ENCODE data around the gene AEBP1.

The AEBP1 gene

GRCh38 chr7:44100458-44101302, 3.5 kb upstream of the AEBP1 start:
- peaks cover 91% of the 10 kb centered on the region for H3K4me1 ChIP-seq (ENCODE audit: insufficient read depth, low read length)
- H3K9me3 ChIP-seq (ENCODE audit: insufficient read depth, low read length, severe bottlenecking): no peaks in the 10 kb centered on the region
- no peak overlapping the region for H3K4me2 ChIP-seq (ENCODE audit: insufficient read depth, low read length)
- TF ChIP-seq EZH2 (IDR thresholded peaks at IDR 0.05; ENCODE audit: borderline replicate concordance, low read depth, low read length, severe bottlenecking) (no peak), CTCF (IDR thresholded peaks at IDR 0.05; ENCODE audit: borderline replicate concordance, extremely low read depth, low read length, poor library complexity, severe bottlenecking) (no peak)
- peaks cover 12% of the 10 kb centered on the region for H4K20me1 ChIP-seq (ENCODE audit: insufficient read depth, low read length)
- H3K9ac ChIP-seq (ENCODE audit: low read depth, low read length): peak overlapping the region; percentile 31
- no peak for ATAC-seq (ENCODE audit: insufficient read depth, low read depth)
- no peaks in the 10 kb centered on the region for H3K27me3 ChIP-seq (ENCODE audit: insufficient read depth, low read length, poor library complexity)
- no peak overlapping the region for H2AFZ ChIP-seq (ENCODE audit: low read depth, low read length)
- H3K36me3 ChIP-seq (ENCODE audit: insufficient read depth, low read length): peaks cover 14% of the 10 kb centered on the region
- DNase-seq: peak; percentile 53
- peaks cover 27% of the 10 kb centered on the region for H3K79me2 ChIP-seq (ENCODE audit: insufficient read depth, low read length)
- H3K27ac ChIP-seq (ENCODE audit: low read length): peak overlapping the region; percentile 91
- H3K4me3 ChIP-seq (ENCODE audit: low read depth in 1 of 2, low read length in 2 of 2): no peak overlapping the region

GRCh38 chr7:44101303-44101965, 2.7 kb upstream of the AEBP1 start:
- no peak for ATAC-seq (ENCODE audit: insufficient read depth, low read depth)
- H3K79me2 ChIP-seq (ENCODE audit: insufficient read depth, low read length): peaks cover 35% of the 10 kb centered on the region
- peaks cover 91% of the 10 kb centered on the region for H3K4me1 ChIP-seq (ENCODE audit: insufficient read depth, low read length)
- H3K4me2 ChIP-seq (ENCODE audit: insufficient read depth, low read length): no peak overlapping the region
- no peaks in the 10 kb centered on the region for H3K9me3 ChIP-seq (ENCODE audit: insufficient read depth, low read length, severe bottlenecking)
- no peak overlapping the region for H2AFZ ChIP-seq (ENCODE audit: low read depth, low read length)
- DNase-seq: no peak
- no peak overlapping the region for H3K4me3 ChIP-seq (ENCODE audit: low read depth in 1 of 2, low read length in 2 of 2)
- H3K27me3 ChIP-seq (ENCODE audit: insufficient read depth, low read length, poor library complexity): no peaks in the 10 kb centered on the region
- H3K36me3 ChIP-seq (ENCODE audit: insufficient read depth, low read length): peaks cover 21% of the 10 kb centered on the region
- peak overlapping the region; percentile 31 for H3K9ac ChIP-seq (ENCODE audit: low read depth, low read length)
- peaks cover 20% of the 10 kb centered on the region for H4K20me1 ChIP-seq (ENCODE audit: insufficient read depth, low read length)
- H3K27ac ChIP-seq (ENCODE audit: low read length): peak overlapping the region; percentile 91
- TF ChIP-seq EZH2 (IDR thresholded peaks at IDR 0.05; ENCODE audit: borderline replicate concordance, low read depth, low read length, severe bottlenecking) (no peak), CTCF (IDR thresholded peaks at IDR 0.05; ENCODE audit: borderline replicate concordance, extremely low read depth, low read length, poor library complexity, severe bottlenecking) (no peak)

GRCh38 chr7:44101966-44102845, 1.9 kb upstream of the AEBP1 start:
- H3K4me2 ChIP-seq (ENCODE audit: insufficient read depth, low read length): peak overlapping the region; percentile 98; the same call in 1 of the 2 replicates
- H3K79me2 ChIP-seq (ENCODE audit: insufficient read depth, low read length): peaks cover 42% of the 10 kb centered on the region
- no peaks in the 10 kb centered on the region for H3K9me3 ChIP-seq (ENCODE audit: insufficient read depth, low read length, severe bottlenecking)
- peak overlapping the region; percentile 94 for H3K9ac ChIP-seq (ENCODE audit: low read depth, low read length)
- H3K36me3 ChIP-seq (ENCODE audit: insufficient read depth, low read length): peaks cover 29% of the 10 kb centered on the region
- DNase-seq (no peak), ATAC-seq (ENCODE audit: insufficient read depth, low read depth) (no peak)
- no peaks in the 10 kb centered on the region for H3K27me3 ChIP-seq (ENCODE audit: insufficient read depth, low read length, poor library complexity)
- H3K4me1 ChIP-seq (ENCODE audit: insufficient read depth, low read length): peaks cover 91% of the 10 kb centered on the region
- H3K4me3 ChIP-seq (ENCODE audit: low read depth in 1 of 2, low read length in 2 of 2): no peak overlapping the region
- TF ChIP-seq EZH2 (IDR thresholded peaks at IDR 0.05; ENCODE audit: borderline replicate concordance, low read depth, low read length, severe bottlenecking) (no peak), CTCF (IDR thresholded peaks at IDR 0.05; ENCODE audit: borderline replicate concordance, extremely low read depth, low read length, poor library complexity, severe bottlenecking) (no peak)
- peaks cover 28% of the 10 kb centered on the region for H4K20me1 ChIP-seq (ENCODE audit: insufficient read depth, low read length)
- no peak overlapping the region for H2AFZ ChIP-seq (ENCODE audit: low read depth, low read length)
- peak overlapping the region; percentile 91 for H3K27ac ChIP-seq (ENCODE audit: low read length)

All from DND-41 (cell line).